D721Med (cell line): Measurements from ENCODE around the gene SLC25A29.

Experiments
- DNase-seq: peaks from one replicate; pipeline ENCODE4 v3.0.0; 2011; ENCODE audit warnings: low spot score; ENCODE audit not compliant: insufficient read length
- FAIRE-seq: peaks from 2 replicates; lab custom pipeline; 2011; peaks lifted over from hg19 to GRCh38; lab: Jason Lieb, UNC
- CTCF ChIP-seq: IDR thresholded peaks from 2 replicates; pipeline ENCODE4 v1.5.1; 2012; ENCODE audit warnings: mild to moderate bottlenecking, control low read depth; ENCODE audit not compliant: insufficient read depth; ENCODE audit errors: missing control alignments

The SLC25A29 gene

GRCh38 chr14:100281286-100282082 is 24.8 kb downstream of the SLC25A29 start:
- DNase-seq (no peak), FAIRE-seq (no peak)
- TF ChIP-seq CTCF = no peak

- FAIRE-seq (no peak), DNase-seq (no peak)
- TF ChIP-seq CTCF = no peak
Observed at GRCh38 chr14:100279563-100279962, 26.7 kb downstream of the SLC25A29 start.

- FAIRE-seq = no peak
- no peak for DNase-seq
- TF ChIP-seq CTCF = no peak
Observed at GRCh38 chr14:100279133-100279532, 27.1 kb downstream of the SLC25A29 start.

GRCh38 chr14:100278702-100279101 is 27.5 kb downstream of the SLC25A29 start:
- TF ChIP-seq CTCF = no peak
- FAIRE-seq (no peak), DNase-seq (no peak)

GRCh38 chr14:100275214-100275613 is 31.0 kb downstream of the SLC25A29 start:
- DNase-seq (no peak), FAIRE-seq (peak; percentile 53)
- no peak for TF ChIP-seq CTCF

- no peak for TF ChIP-seq CTCF
- FAIRE-seq = no peak
- DNase-seq = no peak
Observed at GRCh38 chr14:100274250-100274649, 32.0 kb downstream of the SLC25A29 start.

- no peak for FAIRE-seq
- DNase-seq = no peak
- TF ChIP-seq CTCF = peak; percentile 45
Observed at GRCh38 chr14:100271247-100271939, 34.9 kb downstream of the SLC25A29 start.
